Mucosa of rectum (tissue), 2 donors: ENCODE data around the gene XRCC3.

ENCODE experiments used
- H3K27ac ChIP-seq, 2 donors: one replicate each; pipeline ENCODE4 v1.7.0; 2013; ENCODE audit warnings: inconsistent platforms in 2 of 2, low read depth in 2 of 2, low read length in 2 of 2
- H3K27me3 ChIP-seq, 2 donors: one replicate each; pipeline ENCODE4 v1.7.0; 2013; ENCODE audit warnings: low read length in 2 of 2; ENCODE audit not compliant: control insufficient read depth in 2 of 2, insufficient read depth in 2 of 2
- H3K36me3 ChIP-seq, 2 donors: one replicate each; pipeline ENCODE4 v1.7.0; 2013; ENCODE audit warnings: low read length in 2 of 2; ENCODE audit not compliant: control insufficient read depth in 2 of 2, insufficient read depth in 2 of 2
- H3K4me1 ChIP-seq, 2 donors: one replicate each; pipeline ENCODE4 v1.7.0; 2013; ENCODE audit warnings: low read length in 2 of 2, mild to moderate bottlenecking in 1 of 2; ENCODE audit not compliant: control insufficient read depth in 2 of 2, insufficient read depth in 2 of 2
- H3K4me3 ChIP-seq, 2 donors: one replicate each; pipeline ENCODE4 v1.7.0; 2013; ENCODE audit warnings: low read length in 2 of 2
- H3K9ac ChIP-seq, 2 donors: one replicate each; pipeline ENCODE4 v1.7.0; 2013; ENCODE audit warnings: low read length in 2 of 2, low read depth in 1 of 2, mild to moderate bottlenecking in 1 of 2
- H3K9me3 ChIP-seq, 2 donors: one replicate each; pipeline ENCODE4 v1.7.0; 2013; ENCODE audit warnings: low read length in 2 of 2; ENCODE audit not compliant: control insufficient read depth in 2 of 2
- donor health status: healthy.
- donor health status: Normal muscosa, but diverticular disease.

XRCC3 gene

GRCh38 chr14:103733651-103734050 is 18.4 kb upstream of the XRCC3 start:
- Histone ChIP-seq H3K9me3 (no peaks in the 10 kb centered on the region), H3K27ac (no peak overlapping the region), H3K4me3 (no peak overlapping the region), H3K27me3 (no peaks in the 10 kb centered on the region), H3K9ac (no peak overlapping the region), H3K4me1 (no peaks in the 10 kb centered on the region), H3K36me3 (peaks cover 61 to 70% of the 10 kb centered on the region in 2 donors)

- H3K9me3 ChIP-seq, result no peaks in the 10 kb centered on the region
- H3K27me3 ChIP-seq, result no peaks in the 10 kb centered on the region
- H3K27ac ChIP-seq, result no peak overlapping the region
- H3K36me3 ChIP-seq, result peaks cover 56 to 71% of the 10 kb centered on the region in 2 donors
- H3K4me1 ChIP-seq, result no peaks in the 10 kb centered on the region
- no peak overlapping the region for H3K9ac ChIP-seq
- no peak overlapping the region for H3K4me3 ChIP-seq
These were observed 17.8 kb upstream of the XRCC3 start for GRCh38 chr14:103732868-103733620.

- no peaks in the 10 kb centered on the region for H3K27me3 ChIP-seq
- no peak overlapping the region for H3K4me3 ChIP-seq
- no peak overlapping the region for H3K9ac ChIP-seq
- H3K36me3 ChIP-seq, result peaks cover 53 to 64% of the 10 kb centered on the region in 2 donors
- H3K4me1 ChIP-seq, result peaks cover 0 to 3% of the 10 kb centered on the region in 2 donors
- no peak overlapping the region for H3K27ac ChIP-seq
- H3K9me3 ChIP-seq, result no peaks in the 10 kb centered on the region
These were observed 16.9 kb upstream of the XRCC3 start for GRCh38 chr14:103731916-103732867.

- no peaks in the 10 kb centered on the region for H3K9me3 ChIP-seq
- peaks cover 52 to 59% of the 10 kb centered on the region in 2 donors for H3K36me3 ChIP-seq
- H3K27ac ChIP-seq, result no peak overlapping the region
- H3K9ac ChIP-seq, result no peak overlapping the region
- H3K4me1 ChIP-seq, result peaks cover 0 to 3% of the 10 kb centered on the region in 2 donors
- H3K27me3 ChIP-seq, result no peaks in the 10 kb centered on the region
- no peak overlapping the region for H3K4me3 ChIP-seq
These were observed 16.2 kb upstream of the XRCC3 start for GRCh38 chr14:103731481-103731880.

- H3K36me3 ChIP-seq, result peaks cover 51 to 57% of the 10 kb centered on the region in 2 donors
- no peak overlapping the region for H3K27ac ChIP-seq
These were observed 15.3 kb upstream of the XRCC3 start for GRCh38 chr14:103730490-103731035.

GRCh38 chr14:103729496-103730448 is 14.5 kb upstream of the XRCC3 start:
- Histone ChIP-seq H3K4me3 (no peak overlapping the region), H3K9me3 (no peaks in the 10 kb centered on the region), H3K27me3 (no peaks in the 10 kb centered on the region), H3K36me3 (peaks cover 51% of the 10 kb centered on the region in 2 donors), H3K4me1 (peaks cover 0 to 3% of the 10 kb centered on the region in 2 donors), H3K27ac (no peak overlapping the region), H3K9ac (no peak overlapping the region)

More at GRCh38 chr14:103730490-103731035, 15.3 kb upstream of the XRCC3 start:
- Histone ChIP-seq H3K27me3 (no peaks in the 10 kb centered on the region), H3K9me3 (no peaks in the 10 kb centered on the region), H3K9ac (no peak overlapping the region), H3K4me1 (peaks cover 0 to 3% of the 10 kb centered on the region in 2 donors), H3K4me3 (no peak overlapping the region)

GRCh38 chr14:103728721-103729120 is 13.5 kb upstream of the XRCC3 start:
- no peaks in the 10 kb centered on the region for H3K9me3 ChIP-seq
- H3K4me1 ChIP-seq, result peaks cover 4 to 10% of the 10 kb centered on the region in 2 donors
- no peaks in the 10 kb centered on the region for H3K27me3 ChIP-seq
- H3K4me3 ChIP-seq, result no peak overlapping the region
- H3K27ac ChIP-seq, result no peak overlapping the region
- H3K9ac ChIP-seq, result no peak overlapping the region
- peaks cover 45 to 51% of the 10 kb centered on the region in 2 donors for H3K36me3 ChIP-seq

- H3K27me3 ChIP-seq, result no peaks in the 10 kb centered on the region
- no peak overlapping the region for H3K27ac ChIP-seq
- H3K4me3 ChIP-seq, result no peak overlapping the region
- peaks cover 39 to 45% of the 10 kb centered on the region in 2 donors for H3K36me3 ChIP-seq
- H3K9me3 ChIP-seq, result no peaks in the 10 kb centered on the region
- peaks cover 10 to 16% of the 10 kb centered on the region in 2 donors for H3K4me1 ChIP-seq
- no peak overlapping the region for H3K9ac ChIP-seq
These were observed 12.9 kb upstream of the XRCC3 start for GRCh38 chr14:103728141-103728540.

- Histone ChIP-seq H3K4me3 (no peak overlapping the region), H3K27ac (no peak overlapping the region), H3K9ac (no peak overlapping the region), H3K36me3 (peaks cover 32 to 38% of the 10 kb centered on the region in 2 donors), H3K9me3 (no peaks in the 10 kb centered on the region), H3K27me3 (no peaks in the 10 kb centered on the region), H3K4me1 (peaks cover 11 to 19% of the 10 kb centered on the region in 2 donors)
These were observed 12.2 kb upstream of the XRCC3 start for GRCh38 chr14:103727313-103727980.
